ENCODE results near the gene CACNG5. TPM values are rescaled to one million over a fixed set of nuclear protein-coding genes. Genes with fewer than 3 reads are reported as not detected.

The CACNG5 gene
- polyA plus RNA-seq, 1 experiment, result not detected

GRCh38 chr17:66811683-66812054, 23.2 kb upstream of the CACNG5 start:
- Histone ChIP-seq H3K4me3 (ENCODE audit: low read depth, low read length) (no peak overlapping the region), H3K36me3 (ENCODE audit: control insufficient read depth, insufficient read depth, low read length) (peaks cover 1% of the 10 kb centered on the region; the same call in 1 of the 2 replicates), H3K27me3 (ENCODE audit: control insufficient read depth, insufficient read depth, low read length) (no peaks in the 10 kb centered on the region)
- no peak for DNase-seq (ENCODE audit: low read depth)
- CTCF ChIA-PET, result no interaction called here
- no peak for TF ChIP-seq CTCF (IDR thresholded peaks at IDR 0.05; ENCODE audit: insufficient read depth, low read depth, low read length)
- POLR2A ChIA-PET, result no interaction called here

GRCh38 chr17:66812571-66812970, 22.3 kb upstream of the CACNG5 start:
- no peaks in the 10 kb centered on the region for H3K36me3 ChIP-seq (ENCODE audit: control insufficient read depth, insufficient read depth, low read length)
- H3K27me3 ChIP-seq (ENCODE audit: control insufficient read depth, insufficient read depth, low read length), result no peaks in the 10 kb centered on the region
- TF ChIP-seq CTCF (IDR thresholded peaks at IDR 0.05; ENCODE audit: insufficient read depth, low read depth, low read length), result no peak
- no peak for DNase-seq (ENCODE audit: low read depth)
- ChIA-PET CTCF (no interaction called here), POLR2A (no interaction called here)
- no peak overlapping the region for H3K4me3 ChIP-seq (ENCODE audit: low read depth, low read length)

- Histone ChIP-seq H3K4me3 (ENCODE audit: low read depth, low read length) (no peak overlapping the region), H3K36me3 (ENCODE audit: control insufficient read depth, insufficient read depth, low read length) (no peaks in the 10 kb centered on the region), H3K27me3 (ENCODE audit: control insufficient read depth, insufficient read depth, low read length) (peaks cover 3% of the 10 kb centered on the region; the same call in 1 of the 2 replicates)
- CTCF ChIA-PET, result no interaction called here
- DNase-seq (ENCODE audit: low read depth), result no peak
- TF ChIP-seq CTCF (IDR thresholded peaks at IDR 0.05; ENCODE audit: insufficient read depth, low read depth, low read length), result no peak
- POLR2A ChIA-PET, result no interaction called here
These were observed 21.6 kb upstream of the CACNG5 start for GRCh38 chr17:66813296-66813695.

GRCh38 chr17:66814026-66814425, 20.9 kb upstream of the CACNG5 start:
- H3K27me3 ChIP-seq (ENCODE audit: control insufficient read depth, insufficient read depth, low read length), result peaks cover 3% of the 10 kb centered on the region; the same call in 1 of the 2 replicates
- DNase-seq (ENCODE audit: low read depth), result no peak
- ChIA-PET POLR2A (no interaction called here), CTCF (interaction anchor here (1.7 kb wide), 1 partner anchor 11 kb away, joined by 4 read pairs; no protein-coding TSS in a partner anchor)
- no peak overlapping the region for H3K4me3 ChIP-seq (ENCODE audit: low read depth, low read length)
- H3K36me3 ChIP-seq (ENCODE audit: control insufficient read depth, insufficient read depth, low read length), result no peaks in the 10 kb centered on the region
- no peak for TF ChIP-seq CTCF (IDR thresholded peaks at IDR 0.05; ENCODE audit: insufficient read depth, low read depth, low read length)

- POLR2A ChIA-PET, result no interaction called here
- CTCF ChIA-PET, result interaction anchor here (1.7 kb wide), 1 partner anchor 11 kb away, joined by 4 read pairs; no protein-coding TSS in a partner anchor
- Histone ChIP-seq H3K36me3 (ENCODE audit: control insufficient read depth, insufficient read depth, low read length) (no peaks in the 10 kb centered on the region), H3K4me3 (ENCODE audit: low read depth, low read length) (no peak overlapping the region), H3K27me3 (ENCODE audit: control insufficient read depth, insufficient read depth, low read length) (peaks cover 3% of the 10 kb centered on the region; the same call in 1 of the 2 replicates)
- DNase-seq (ENCODE audit: low read depth), result no peak
- TF ChIP-seq CTCF (IDR thresholded peaks at IDR 0.05; ENCODE audit: insufficient read depth, low read depth, low read length), result no peak
These were observed 20.3 kb upstream of the CACNG5 start for GRCh38 chr17:66814570-66814969.

Measured in BJ (cell line).